Urinary bladder (tissue), 4 donors: ENCODE measurements around the gene ZCCHC2. TPM values are rescaled to one million over a fixed set of nuclear protein-coding genes. Genes with fewer than 3 reads are reported as not detected.

Source experiments
- DNase-seq: peaks from one replicate; pipeline ENCODE4 v3.0.0-alpha.2; 2015; ENCODE audit errors: extremely low spot score
- H3K27ac ChIP-seq: one replicate; pipeline ENCODE4 v1.5.1; 2013; ENCODE audit warnings: low read depth, mild to moderate bottlenecking, moderate library complexity
- H3K36me3 ChIP-seq: one replicate; pipeline ENCODE4 v1.6.1; 2013; ENCODE audit warnings: mild to moderate bottlenecking, moderate library complexity; ENCODE audit not compliant: insufficient read depth
- H3K4me1 ChIP-seq: one replicate; pipeline ENCODE4 v1.6.1; 2013; ENCODE audit warnings: mild to moderate bottlenecking, moderate library complexity; ENCODE audit not compliant: insufficient read depth
- H3K4me3 ChIP-seq: one replicate; pipeline ENCODE4 v1.5.1; 2013; ENCODE audit warnings: low read depth, low read length
- WGBS: extraction: QIAGEN DNeasy Blood & Tissue Kit; methylation state at CpG from one replicate; pipeline ENCODE4 v1.1.7; 2013; 5-methylcytosine and 5-hydroxymethylcytosine counted together
- polyA plus RNA-seq: library from polyadenylated mRNA; stranded (reverse); fragments of 200-250 nt; gene quantifications from one replicate; pipeline ENCODE4 v1.2.3, GENCODE V29; 2013
- total RNA-seq: library from RNA; depleted of rRNA; stranded (reverse); fragments of >200 nt; gene quantifications from one replicate; pipeline ENCODE4 v1.2.3, GENCODE V29; 2014
- donor health status: healthy with polysubstance abuse.
- donor health status: healthy.

ZCCHC2 gene
- total and polyA plus RNA-seq, 2 donors, result 10.8 to 13.4 TPM

- Histone ChIP-seq H3K36me3 (no peaks in the 10 kb centered on the region), H3K4me3 (no peak overlapping the region), H3K27ac (no peak overlapping the region), H3K4me1 (no peaks in the 10 kb centered on the region)
- peak; percentile 81 for DNase-seq
- WGBS, result 30% methylated on average over 23 of the region's 23 CpGs
Observed at GRCh38 chr18:62584241-62585120, 61.7 kb downstream of the ZCCHC2 start.

DNA sequence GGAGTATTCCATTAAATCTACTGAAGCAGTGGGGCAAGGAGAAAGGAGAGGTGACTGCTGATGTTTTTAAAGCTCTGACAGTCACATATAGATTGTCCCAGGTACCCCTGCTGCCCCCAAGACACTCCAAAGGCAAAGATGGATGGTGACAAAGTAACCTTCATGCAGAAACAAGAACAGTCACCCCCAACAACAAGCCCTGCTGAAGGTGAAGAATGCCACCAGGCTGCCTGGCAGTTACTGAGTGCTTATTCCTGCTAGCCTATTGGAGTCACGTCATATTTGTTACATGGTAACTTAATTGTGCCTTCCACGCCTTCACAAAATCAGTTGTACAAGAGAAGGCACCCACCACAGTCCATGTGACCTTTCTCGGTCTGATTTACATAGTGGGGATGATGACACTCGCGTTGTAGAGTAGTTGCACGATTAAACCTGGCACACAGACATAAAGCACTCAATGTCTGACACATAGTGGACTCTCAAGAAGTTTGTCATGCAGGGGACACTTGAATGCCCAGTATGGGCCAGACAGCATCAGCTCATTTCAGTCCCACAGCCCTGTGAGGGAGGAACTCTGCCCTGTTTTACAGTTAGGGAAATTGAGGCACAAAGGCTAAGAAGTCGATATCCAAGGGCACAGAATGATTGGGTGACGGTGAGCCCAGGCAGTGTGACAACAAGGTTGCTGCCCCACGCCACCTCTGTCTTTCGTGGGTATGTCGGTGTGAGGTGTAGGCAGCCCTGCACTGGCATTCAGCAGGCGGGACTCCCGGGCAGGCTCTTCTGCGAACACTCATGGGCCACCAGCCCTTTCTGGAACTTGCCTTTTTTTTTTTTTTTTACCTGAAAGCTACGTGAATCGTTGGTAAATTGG is 62.7 kb downstream of the ZCCHC2 start:
- Histone ChIP-seq H3K4me3 (no peak overlapping the region), H3K27ac (no peak overlapping the region), H3K4me1 (no peaks in the 10 kb centered on the region), H3K36me3 (no peaks in the 10 kb centered on the region)
- 82% methylated on average over 16 of the region's 16 CpGs for WGBS
- DNase-seq, result no peak

DNA sequence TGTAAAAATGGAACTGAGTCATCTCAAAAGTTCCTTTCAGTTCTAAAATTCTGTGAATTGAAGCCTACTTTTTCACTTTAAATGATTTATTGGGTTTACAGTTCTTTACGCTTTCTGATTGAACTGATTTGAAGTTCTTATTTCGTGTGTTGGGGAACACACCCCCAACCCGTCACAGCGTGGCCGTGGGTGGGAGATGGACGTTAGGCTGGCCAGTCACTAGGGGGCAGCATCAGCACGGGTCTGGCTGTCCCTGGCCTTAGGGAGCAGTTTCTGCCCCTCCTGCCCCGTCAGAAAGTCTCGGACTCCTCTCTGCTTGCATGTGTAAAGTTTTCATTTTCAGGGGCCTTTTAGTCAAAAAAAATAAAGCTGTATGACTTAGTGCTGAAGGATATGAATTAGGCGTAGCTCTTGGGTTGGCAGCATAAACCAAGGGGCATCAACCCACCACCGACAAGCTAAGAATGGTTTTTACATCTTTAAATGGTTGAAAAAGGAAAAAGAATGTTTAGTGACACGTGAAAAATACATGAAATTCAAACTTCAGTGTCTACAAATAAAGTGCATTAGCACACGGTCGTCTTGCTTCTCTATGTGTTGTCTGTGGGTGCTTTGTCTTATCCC is 63.4 kb downstream of the ZCCHC2 start:
- Histone ChIP-seq H3K36me3 (no peaks in the 10 kb centered on the region), H3K4me1 (no peaks in the 10 kb centered on the region), H3K27ac (no peak overlapping the region), H3K4me3 (no peak overlapping the region)
- no peak for DNase-seq
- WGBS, result 25% methylated on average over 14 of the region's 14 CpGs

GRCh38 chr18:62586781-62587487 is 64.1 kb downstream of the ZCCHC2 start:
- 92% methylated on average over 19 of the region's 19 CpGs for WGBS

GRCh38 chr18:62587689-62588088 is 64.9 kb downstream of the ZCCHC2 start:
- Histone ChIP-seq H3K36me3 (no peaks in the 10 kb centered on the region), H3K4me3 (no peak overlapping the region), H3K27ac (no peak overlapping the region), H3K4me1 (no peaks in the 10 kb centered on the region)
- 85% methylated on average over 9 of the region's 9 CpGs for WGBS
- no peak for DNase-seq

More at GRCh38 chr18:62586781-62587487, 64.1 kb downstream of the ZCCHC2 start:
- Histone ChIP-seq H3K36me3 (no peaks in the 10 kb centered on the region), H3K4me3 (no peak overlapping the region), H3K4me1 (no peaks in the 10 kb centered on the region), H3K27ac (no peak overlapping the region)
- DNase-seq, result no peak

DNA sequence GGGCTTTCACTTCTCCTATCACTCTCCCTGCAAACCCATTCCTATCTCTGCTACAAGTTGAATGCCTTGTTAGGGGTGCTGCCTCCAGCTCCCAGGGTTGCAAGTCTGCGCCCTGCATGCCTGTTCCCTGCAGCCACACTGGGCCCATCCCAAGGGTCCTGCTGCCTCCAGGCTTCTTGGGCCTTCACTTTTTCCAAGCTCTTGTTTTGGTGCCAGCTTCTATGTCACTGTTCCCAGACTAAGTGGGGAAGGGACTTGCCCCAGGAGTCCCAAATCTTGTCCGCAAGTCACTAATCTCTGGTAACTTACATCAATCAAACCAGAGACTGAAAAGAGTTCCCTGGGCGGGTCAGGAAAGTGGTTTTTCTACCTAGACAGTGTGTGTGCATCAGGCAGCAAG is 65.4 kb downstream of the ZCCHC2 start:
- WGBS, result 96% methylated on average over 3 of the region's 3 CpGs
- Histone ChIP-seq H3K4me1 (no peaks in the 10 kb centered on the region), H3K36me3 (no peaks in the 10 kb centered on the region), H3K4me3 (no peak overlapping the region), H3K27ac (no peak overlapping the region)
- DNase-seq, result no peak

DNA sequence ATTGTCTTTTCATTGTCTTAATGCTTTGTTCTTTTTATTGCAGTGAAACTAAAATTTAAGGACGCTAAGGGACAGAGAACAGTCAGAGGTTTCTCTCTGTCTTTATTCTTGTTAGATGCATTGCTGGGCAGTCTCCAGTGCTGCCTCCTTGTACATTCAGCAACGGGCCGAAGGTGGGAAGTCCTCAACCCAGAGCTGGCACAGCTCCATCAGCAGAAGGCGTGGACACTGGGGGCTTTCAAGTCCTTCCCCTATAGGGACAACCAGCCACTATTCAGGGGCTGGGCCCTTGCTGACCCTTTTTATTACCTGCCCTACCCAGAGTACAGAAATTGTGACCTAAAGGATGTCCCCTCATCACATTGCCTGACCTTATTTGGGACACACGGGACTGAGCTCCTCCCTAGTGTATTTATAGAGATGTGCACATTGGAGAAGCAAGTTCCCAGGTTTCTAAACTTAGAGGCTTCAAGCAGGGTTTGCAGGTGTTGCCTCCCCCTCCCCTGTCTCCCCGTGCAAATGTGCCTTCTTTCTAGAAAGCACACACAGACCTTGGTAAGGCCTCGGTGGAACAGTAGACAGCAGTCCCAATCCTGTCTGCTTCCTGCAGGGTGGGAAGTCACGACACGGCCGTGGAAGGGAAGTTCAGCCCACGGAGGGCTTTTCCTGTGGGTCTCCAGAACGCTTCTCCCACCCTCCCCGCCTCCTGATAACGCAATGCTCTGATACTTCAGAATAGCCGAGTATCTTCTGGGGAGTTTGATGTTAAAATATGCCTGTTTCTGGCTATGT is 68.2 kb downstream of the ZCCHC2 start:
- Histone ChIP-seq H3K4me1 (no peaks in the 10 kb centered on the region), H3K4me3 (no peak overlapping the region), H3K36me3 (no peaks in the 10 kb centered on the region), H3K27ac (no peak overlapping the region)
- no peak for DNase-seq
- 62% methylated on average over 15 of the region's 15 CpGs for WGBS

DNA sequence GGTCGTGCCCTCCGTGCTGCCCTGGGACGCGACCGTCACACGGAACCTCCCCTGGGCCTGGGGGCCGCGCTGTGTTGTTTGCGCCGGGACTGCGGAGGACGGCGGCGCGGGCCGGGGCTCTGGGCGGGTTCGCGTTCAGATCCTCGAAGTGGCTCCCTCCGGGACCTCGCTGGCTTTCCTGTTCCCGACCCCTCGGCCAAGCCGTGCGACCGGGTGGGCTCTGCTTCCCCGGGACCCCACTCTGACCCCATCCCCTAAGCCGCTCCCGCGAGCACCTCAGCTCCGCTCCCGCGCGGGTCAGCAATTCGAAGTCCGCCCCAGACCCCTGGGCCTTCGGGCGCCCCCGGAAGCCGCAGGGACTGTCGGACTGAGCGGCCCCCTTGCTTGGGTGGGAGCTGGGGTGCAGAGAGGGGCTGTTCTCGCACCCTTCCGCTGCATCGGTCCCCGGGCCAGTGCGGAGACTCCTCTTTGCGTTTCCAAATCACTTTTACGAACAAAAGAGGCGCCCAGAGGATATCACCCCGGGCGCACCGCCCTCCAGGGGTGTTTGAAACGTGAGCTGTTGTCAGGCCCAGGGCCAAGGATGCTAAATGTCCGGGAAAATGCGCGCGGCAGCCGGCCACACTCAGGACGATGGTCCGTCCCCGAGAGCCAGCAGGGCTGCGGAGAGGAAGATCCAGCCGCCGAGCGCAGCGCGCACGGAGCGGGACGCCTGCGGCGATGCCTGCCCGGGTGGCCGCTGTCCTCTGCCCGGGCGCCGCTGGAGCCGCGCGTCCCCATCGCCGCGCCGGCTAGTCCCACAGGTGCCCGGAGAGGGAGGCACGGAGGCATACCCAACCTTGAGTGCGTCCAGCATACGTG is 73.5 kb downstream of the ZCCHC2 start:
- no peaks in the 10 kb centered on the region for H3K36me3 ChIP-seq
- peak overlapping the region; percentile 19 for H3K4me3 ChIP-seq
- no peak for DNase-seq
- H3K4me1 ChIP-seq, result no peaks in the 10 kb centered on the region
- whole genome bisulfite sequencing, result 3% methylated on average over 90 of the region's 90 CpGs
- H3K27ac ChIP-seq, result no peak overlapping the region

GRCh38 chr18:62601871-62602270 is 79.0 kb downstream of the ZCCHC2 start:
- Histone ChIP-seq H3K4me3 (no peak overlapping the region), H3K36me3 (no peaks in the 10 kb centered on the region), H3K27ac (no peak overlapping the region), H3K4me1 (no peaks in the 10 kb centered on the region)
- 81% methylated on average over 8 of the region's 8 CpGs for WGBS
- DNase-seq, result no peak

DNA sequence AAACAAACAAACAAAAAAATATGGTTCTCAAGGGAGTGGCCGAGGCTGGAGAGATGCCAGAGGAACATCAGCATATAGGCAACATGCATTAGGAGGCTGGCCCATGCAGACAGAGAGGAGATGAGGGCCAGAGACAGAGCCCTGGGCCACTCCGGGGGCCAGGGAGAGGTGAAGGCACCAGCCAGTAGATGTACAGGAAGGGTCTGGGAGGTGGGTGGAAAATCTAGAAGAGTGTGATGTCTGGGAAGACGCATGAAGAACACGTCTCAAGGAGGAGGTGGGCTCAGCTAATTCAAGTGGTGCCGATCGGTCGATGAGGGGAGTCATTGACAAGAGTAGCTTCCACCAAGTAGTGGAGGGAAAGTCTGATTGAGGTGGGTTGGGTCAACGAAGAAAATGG is 79.9 kb downstream of the ZCCHC2 start:
- 94% methylated on average over 8 of the region's 8 CpGs for WGBS
- no peak for DNase-seq
- H3K4me1 ChIP-seq, result no peaks in the 10 kb centered on the region
- H3K27ac ChIP-seq, result no peak overlapping the region
- H3K36me3 ChIP-seq, result no peaks in the 10 kb centered on the region
- H3K4me3 ChIP-seq, result no peak overlapping the region

- no peak for DNase-seq
- 85% methylated on average over 6 of the region's 6 CpGs for WGBS
- Histone ChIP-seq H3K4me3 (no peak overlapping the region), H3K4me1 (no peaks in the 10 kb centered on the region), H3K27ac (no peak overlapping the region), H3K36me3 (no peaks in the 10 kb centered on the region)
Observed at GRCh38 chr18:62603211-62603610, 80.4 kb downstream of the ZCCHC2 start.

DNA sequence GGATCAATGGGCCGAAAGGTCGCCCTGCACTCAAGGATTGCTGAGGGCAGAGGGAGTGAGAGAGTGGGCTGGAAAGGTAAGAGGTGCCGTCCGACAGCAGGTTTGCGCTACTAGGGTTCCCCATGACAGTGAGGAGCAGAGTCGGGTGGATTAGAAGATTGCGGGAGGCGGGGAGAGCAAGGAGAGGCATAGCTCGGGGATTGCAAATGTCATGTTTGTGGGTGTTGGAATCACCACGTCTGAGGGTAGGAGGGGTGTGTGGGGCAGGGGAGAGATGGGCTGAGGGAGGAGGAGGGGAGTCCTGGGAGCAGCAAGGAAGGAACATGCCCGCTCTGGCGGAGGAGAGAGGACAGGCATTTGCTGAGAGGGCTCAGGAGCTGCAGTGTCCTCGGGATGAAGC is 81.2 kb downstream of the ZCCHC2 start:
- Histone ChIP-seq H3K27ac (no peak overlapping the region), H3K36me3 (no peaks in the 10 kb centered on the region), H3K4me1 (no peaks in the 10 kb centered on the region), H3K4me3 (no peak overlapping the region)
- DNase-seq, result no peak
- WGBS, result 60% methylated on average over 13 of the region's 13 CpGs
